T-helper 2 cell (primary cell): ENCODE measurements around the gene SEMA5A.

ENCODE experiments used
- DNase-seq, 5 experiments: peaks; one replicate each; pipeline versions ENCODE4 v3.0.0 to v3.0.0-alpha.2; 2012 to 2022

Gene SEMA5A

DNA sequence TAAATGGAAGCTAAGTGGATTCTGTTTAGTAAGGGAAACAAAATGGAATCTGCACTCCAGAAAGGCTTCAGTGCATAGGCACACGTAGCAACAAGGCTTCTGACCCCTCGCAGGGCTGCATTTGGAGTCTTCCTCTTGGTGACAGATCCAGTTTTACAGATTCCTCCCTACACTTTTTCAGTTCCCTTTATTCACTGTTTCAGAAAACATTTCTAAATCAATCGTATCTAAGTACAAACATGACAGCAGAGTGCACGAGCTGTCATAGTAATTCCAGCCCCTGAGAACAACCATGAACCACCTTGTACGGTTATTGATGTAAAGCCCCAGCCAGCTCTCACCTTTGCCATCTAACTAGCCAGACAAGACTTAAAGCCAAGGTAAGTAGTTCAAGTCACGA, 491.6 kb downstream of the SEMA5A start:
- DNase-seq: no peak

DNA sequence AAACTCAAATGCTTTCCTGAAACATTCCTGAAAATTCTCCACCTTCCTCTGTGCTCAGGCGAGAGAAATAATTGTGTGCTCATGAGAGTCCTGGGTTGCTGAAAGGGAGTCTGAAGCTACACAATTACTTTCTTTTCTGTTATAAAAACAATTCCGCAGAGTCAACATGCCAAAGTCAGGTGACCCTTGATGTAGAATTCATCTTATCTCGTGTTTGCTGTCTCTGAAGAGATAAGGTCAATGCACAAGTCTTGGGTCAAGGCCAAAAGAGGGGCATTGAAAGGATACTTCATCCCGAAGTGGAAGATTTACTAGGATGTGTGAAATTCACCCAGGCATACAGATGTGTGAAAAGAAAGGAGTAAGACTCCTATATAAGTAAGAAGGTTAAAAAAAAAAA, 493.5 kb downstream of the SEMA5A start:
- no peak for DNase-seq

DNA sequence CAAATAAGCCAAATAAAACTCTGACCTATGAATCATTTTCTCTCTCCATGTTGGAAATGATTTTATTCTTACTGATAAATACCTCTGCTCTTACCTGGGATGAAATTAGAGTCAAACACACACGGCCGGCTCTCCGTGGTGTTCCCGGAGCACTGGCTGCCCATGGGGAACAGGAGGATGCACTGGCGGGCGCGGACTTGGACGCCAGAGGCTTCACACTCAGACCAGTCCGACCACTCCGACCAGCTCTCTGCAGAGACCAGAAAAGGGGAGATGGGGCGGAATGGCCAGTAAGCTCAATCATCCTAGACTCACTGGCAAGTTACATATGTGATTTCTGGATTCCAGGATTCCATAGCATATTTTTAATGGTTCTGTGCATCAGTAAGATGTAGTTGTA, 494.1 kb downstream of the SEMA5A start:
- DNase-seq: no peak

DNA sequence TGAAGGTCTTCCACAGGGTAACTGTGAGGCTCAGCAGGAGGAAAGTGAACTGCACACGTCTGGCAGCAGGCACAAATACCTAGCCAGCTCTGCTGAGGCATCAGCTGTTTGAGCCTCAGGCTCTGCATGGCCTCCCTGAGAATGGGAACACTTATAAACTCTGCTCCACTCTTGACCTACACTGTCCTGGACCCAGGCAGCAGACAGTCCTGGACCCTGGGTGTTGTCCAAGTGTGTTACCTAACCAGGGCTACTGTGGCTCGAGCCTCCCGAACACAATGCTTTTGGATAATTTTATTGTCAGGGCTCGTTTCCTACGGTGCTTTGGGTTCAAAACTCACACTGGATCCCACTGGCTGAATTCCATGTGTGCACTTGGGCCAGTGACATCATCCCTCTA, 497.9 kb downstream of the SEMA5A start:
- DNase-seq: no peak

DNA sequence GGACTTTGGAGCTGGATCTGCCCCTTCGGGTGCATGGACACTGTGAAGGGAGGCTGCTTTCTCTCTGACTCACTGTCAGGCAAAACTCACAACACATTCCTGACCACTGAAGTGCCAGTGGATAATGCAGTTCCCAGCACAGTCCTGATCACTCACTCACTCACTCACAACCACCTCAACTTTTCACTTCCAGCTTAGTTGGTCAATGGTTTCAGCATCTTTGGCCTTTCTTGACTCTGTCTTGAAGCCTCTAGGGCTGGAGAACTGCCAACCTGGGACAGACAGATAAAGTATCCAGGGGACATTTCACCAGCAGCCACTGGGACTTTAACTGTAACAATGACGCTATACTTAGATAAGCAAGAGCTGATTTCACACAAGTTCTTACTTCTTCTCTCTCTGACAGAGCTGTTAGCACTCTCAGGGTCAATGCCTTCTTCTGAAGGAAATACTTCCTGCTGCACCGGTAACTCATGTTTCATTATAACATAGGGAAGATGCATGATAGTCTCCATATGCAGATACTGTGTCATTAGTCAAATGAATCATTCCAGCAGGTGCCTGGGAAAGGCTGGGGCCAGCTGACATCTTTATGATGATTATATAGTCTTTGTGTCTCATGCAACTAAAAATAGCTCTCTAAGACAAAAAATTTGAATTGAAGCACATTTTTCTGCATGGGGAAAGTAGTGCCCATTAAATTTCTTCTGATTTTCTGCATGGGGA, 499.0 kb downstream of the SEMA5A start:
- no peak for DNase-seq

DNA sequence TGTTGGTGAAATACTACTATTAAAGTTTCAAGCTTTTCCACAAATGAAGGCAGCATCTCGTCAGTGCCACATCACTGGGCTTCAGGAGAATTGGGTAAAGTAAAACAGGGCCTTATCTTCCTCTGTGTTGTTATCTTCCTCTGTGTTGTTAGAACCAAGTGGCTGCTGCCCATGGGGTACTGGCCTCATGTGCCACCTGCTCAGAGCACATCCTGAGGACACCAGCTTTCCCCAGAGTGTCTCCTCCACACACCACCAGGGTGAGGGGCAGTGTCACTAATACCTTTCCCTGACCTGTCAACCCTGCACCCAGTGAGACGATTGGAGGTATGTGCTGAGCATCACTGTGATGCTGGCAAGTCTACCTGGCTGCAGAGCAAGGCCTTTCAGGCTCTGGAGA, 499.9 kb downstream of the SEMA5A start:
- DNase-seq: no peak

DNA sequence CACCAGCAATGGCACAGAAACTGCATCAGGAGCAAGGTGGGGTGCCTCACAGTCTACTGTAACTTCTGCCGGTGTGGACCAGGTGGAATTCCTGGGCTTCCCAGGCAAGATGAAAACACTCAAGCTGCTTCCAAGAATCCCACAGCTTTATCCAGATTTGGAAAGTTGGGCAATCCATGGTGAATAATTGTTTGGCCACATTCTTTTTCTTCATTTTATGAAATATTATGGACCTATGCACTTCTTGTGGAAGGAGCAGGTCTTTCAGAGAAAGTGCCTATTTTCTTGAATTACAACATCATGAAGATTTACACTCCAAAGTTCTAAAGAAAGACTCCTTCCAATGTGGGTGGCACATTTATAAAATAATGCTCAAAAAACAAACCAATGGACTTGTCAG, 503.6 kb downstream of the SEMA5A start:
- DNase-seq: no peak

DNA sequence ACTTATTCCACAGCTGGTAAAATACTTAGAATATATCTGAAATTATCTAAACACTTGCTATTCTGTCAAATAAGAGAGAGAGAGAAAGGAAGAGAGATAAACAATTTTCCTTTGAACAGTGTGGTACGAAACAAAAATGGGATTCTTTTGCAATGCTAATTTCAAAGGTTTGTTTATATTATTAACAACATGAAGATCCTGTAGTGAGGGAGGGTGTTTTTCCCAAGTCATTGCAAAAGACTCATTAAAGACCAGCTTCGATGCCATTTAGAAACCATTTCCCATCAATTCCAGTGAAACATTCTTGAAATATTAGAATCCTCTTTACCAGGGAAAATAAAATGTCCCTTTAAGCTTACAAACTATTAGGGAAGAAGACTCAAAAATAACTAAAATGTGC, 505.4 kb downstream of the SEMA5A start:
- DNase-seq: no peak

DNA sequence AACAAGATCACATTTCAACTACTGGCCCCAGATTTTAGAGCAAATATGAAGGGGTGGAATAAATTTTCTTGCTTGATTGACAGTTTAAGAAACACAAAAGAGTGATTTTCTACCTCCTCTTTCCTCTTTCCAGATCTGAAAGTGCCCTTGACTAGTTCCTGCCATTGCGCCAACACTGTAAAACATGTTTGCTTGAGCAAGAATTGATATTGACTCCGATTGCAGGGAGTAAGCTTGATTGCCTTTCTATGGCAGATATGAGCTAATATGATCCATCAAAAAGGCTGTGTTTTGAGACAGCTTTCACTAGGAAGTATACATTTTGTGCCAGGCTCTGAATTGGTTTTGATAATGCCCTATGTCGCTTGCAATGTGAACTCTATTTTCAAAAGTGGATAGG, 508.8 kb downstream of the SEMA5A start:
- DNase-seq: no peak

DNA sequence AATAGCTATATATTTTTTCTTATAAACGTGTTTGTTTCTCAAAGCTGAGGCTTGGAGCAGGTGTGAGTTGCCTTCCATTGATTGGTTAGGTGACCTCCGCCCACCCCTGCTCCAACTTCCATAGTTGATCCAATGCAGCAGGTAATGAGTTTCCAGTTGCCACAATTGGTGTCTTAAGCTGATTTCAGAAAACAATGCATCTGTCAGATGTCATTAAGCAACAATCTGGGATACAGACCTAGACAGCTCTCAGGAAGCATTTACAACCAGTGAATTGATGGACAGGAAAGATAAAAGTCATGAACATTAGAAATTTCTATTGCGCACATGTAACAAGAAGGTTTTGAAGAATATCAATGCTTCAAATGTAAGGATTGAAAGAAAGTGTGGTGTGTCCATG, 510.5 kb downstream of the SEMA5A start:
- no peak for DNase-seq

DNA sequence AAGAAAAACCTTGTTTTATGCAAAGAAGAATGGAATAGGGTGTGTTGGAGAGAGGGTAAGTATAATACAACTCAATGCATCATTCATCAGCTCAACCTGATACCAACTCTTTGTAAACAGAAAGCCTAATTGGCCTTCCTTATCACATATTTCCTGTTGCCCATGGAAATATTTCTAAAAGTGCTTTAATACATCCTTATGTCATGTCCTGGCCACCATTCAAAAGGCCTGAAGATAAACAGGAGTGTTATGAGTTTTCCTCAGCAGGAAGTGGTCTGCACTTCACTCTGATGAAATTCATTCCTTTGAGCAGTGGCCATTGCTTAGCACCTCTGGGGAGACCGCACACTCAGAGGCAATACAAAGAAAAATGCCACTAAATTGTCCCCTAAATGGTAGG, 511.2 kb downstream of the SEMA5A start:
- no peak for DNase-seq

DNA sequence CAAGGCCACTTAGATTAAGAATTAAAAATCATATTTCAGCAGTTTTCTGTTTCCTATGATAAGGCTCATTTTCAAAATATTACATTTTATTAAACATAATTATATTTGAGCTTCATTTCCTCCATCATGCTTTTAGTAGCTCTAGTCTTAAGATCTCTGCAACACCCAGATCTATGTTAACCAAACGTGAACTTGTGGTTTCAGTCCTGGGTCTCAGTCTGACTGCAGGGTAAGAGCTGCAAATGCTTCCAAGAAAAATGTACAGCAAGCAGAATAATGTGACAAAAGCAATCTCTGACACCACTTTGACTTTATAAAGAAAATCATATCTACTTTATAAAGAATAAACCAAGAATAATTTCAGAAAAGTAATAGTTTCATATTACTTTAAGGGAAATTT, 512.4 kb downstream of the SEMA5A start:
- peak in 1 of 5 experiments; percentile 33 for DNase-seq

DNA sequence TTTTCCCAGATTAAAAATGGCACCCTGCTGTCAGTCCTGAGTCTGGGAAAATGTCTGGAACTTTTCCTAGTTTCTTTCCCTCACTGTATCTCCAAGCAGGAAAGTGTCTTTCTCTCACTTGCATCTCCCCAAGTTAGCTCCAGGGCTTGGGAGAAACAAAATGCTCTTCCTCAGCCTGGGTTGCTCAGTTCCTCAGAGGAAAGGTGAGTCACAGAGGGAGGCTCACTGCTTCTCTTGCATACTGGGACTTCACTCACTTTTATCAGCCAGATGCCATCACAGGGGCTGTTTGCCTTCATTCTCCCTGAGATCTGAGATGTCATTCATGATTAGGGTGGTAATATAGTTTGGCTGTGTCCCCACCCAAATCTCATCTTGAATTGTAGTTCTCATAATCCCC, 519.9 kb downstream of the SEMA5A start:
- no peak for DNase-seq

DNA sequence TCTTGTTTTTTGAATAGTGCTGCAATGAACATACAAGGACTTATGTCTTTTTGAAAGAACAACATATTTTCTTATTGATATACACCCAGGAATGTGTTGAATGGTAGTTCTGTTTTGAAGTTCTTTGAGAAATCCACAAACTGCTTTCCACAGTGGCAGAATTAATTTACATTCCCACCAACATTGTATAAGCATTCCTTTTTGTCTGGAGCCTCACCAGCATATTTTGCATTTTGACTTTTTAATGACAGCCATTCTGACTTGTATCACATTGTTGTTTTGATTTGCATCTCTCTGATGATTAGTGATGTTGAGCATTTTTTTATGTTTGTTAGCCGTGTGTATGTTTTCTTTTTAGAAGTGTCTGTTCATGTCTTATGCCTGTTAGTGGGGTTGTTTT, 524.9 kb downstream of the SEMA5A start:
- no peak for DNase-seq

DNA sequence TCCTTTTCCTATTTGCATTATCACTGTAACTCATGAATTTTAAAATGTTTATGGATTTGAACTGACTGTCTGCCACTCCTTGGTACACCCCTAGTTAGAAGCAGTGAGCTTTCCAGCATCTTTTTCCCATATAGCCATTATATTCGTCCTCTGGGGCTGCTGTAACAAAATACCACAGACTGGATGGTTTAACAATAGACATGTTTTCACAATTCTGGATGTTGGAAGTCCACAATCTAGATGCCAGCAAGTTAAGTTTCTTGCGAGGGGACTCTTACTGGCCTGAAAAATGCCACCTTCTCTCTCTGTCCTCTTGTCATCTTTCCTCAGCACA, 530.0 kb downstream of the SEMA5A start:
- no peak for DNase-seq

DNA sequence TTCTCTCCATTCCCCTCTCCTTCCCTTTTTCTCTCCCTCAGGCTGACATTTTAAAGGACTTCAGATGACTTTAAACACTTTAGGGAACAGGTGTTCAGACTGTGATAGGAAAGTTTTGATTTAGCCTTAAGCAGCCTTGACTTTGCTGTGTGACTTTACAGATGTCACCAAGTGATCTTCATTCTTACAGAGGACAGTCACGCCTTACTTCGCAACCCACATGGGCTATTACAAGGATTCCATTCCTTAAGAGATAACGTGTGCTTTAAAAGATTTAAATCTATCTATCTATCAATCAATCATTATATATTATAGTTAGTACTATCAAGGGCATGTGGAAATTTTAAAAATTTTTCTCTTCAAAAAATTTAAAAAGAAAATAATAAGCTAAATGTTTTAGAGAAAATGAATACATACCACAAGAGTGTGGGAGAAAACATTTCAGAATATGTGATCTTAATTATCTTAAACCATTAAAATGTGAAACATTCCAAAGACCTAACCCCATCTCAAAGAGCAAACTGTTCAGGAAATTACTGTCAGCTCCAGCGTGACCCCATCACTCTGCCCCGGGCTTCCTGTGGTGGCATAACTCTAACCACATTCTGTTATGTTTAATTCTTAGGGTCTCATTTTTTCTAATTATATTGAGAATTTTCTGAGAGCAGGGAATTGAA, 530.5 kb downstream of the SEMA5A start:
- DNase-seq: no peak

DNA sequence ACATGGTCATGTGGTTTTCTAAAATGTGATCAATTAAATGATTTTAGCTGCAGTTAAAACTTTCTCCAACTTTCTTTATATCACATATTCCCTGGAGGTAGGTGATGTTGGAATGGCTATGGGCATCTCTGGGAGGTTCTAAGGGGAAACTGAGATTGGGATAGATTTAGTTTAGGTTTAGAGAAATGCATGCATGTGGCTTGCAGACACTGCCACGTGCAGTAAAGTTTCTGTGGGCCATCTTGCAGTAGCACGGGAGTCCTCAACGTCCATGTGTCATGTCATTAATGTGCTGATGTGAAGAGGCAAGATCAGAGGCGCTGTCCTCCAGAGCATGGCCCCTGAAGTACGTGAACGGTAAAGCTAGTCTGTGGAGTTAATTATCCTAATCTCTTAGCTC, 532.7 kb downstream of the SEMA5A start:
- no peak for DNase-seq

DNA sequence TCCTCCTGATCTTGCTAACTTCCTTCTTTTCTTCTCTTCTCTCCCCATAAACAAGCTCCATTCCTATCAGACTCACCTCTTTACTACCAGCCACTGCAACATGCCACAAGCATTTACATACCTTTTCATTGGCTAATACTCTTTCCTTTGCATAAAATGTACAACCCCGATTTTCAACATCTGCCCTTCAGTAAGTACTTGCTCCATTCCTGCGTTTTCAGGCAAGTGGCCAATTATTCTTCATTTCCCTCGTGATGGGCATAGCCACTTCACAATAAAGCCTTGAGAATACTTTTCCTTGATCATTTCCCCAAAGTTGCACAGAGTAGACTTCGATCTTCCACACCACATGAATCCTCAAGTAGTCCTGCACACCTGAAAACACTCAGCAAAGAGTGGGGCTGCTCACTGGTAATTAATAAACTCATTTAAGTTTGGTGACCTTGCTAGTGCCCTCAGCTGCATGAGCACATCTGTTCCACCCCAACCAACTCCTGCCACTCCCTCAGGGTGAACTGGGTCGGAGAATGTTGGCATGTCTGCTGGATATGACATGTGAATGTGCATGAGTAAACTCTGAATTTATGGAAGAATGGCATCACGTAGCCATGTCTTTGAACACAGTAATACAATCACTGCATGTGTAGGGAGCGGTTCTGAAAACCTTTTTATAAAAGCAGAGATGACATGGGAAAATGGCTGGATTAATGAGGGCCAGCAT, 535.8 kb downstream of the SEMA5A start:
- no peak for DNase-seq

DNA sequence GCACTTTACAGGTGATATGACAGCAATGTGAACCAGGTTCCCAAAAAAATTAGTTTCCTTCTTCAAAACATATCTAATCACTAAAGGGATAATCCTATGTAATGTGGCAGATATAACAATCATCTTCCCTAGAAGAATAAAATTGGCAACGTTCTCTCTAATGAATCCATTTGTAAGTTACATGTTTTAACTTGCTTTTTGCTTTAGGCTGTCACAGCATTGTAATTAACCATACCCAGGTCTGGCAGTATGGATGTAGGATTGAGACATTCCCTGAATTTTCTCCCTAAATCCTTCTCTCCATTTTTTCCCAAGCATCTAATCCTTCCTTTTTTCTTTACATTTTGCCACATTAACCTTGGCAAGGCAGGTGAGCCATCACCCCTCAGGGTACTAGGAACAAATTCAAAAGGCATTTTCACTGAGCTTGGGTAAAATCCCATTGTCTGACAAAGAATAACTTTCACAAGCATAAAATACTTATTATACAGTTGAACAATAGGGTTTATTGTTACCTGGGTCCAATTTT, 548.3 kb downstream of the SEMA5A start:
- DNase-seq: no peak

DNA sequence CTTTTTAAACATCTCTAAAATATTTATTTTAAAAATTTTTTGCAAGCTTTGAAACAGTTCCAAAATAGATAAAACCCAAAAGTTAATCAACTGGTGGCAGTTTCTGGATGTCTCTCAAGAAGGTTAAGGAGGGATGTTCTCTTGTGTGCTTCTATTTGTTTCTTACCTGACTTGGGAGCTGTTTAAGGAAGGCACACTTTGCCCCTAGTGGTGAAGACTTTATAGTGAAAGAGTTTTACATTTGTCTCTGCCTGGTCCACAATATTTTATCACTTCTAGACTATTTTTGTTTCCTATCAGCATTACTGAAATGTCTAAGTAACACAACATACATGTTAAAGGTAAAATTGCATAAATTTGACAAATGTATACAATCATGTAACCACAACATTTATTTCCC, 552.8 kb downstream of the SEMA5A start:
- DNase-seq: peak in 1 of 5 experiments; percentile 4
